Ovary (tissue), 3 donors: Measurements from ENCODE around the gene HACD2.

ENCODE experiments used
- EP300 ChIP-seq: sonication (generic); formaldehyde crosslinking; IDR thresholded peaks from one replicate; pipeline ENCODE4 v1.6.1; 2017; ENCODE audit warnings: antibody characterized with exemption
- POLR2A ChIP-seq: fragments of 450-650 bp; IDR thresholded peaks from one replicate; pipeline ENCODE4 v1.6.1; 2017; ENCODE audit warnings: antibody characterized with exemption, mild to moderate bottlenecking, moderate library complexity
- TF ChIP-seq, protein P1 (sequence below), 3 donors: fragments of 450-650 bp in 2 of 3; fragments of 200-600 bp in 1 of 3; IDR thresholded peaks; one replicate each; pipeline versions ENCODE4 v1.5.1 to v1.8.0; 2016 to 2022; ENCODE audit warnings: antibody characterized with exemption in 3 of 3, mild to moderate bottlenecking in 1 of 3
- donor health status: DM: no; HTN: no; CAD: no.

DNA sequence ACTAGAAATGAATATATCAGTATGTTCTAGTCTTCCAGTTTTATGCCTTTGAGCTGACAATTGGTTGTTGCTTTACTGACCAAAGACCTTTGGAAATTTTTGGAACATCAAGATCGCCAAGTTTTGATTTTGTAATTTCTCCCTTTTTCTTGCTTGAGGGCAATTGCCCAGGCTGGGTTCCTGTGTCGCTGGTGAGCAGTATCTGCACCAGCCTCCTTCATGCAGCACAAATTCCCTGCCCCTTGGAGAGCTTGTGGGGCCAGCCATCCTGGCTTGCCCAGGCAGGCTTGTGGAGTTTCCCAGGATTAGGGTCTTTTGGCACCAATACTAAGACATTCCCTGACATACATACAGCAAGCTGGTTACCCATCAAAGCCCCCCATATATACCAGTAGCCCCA is 37.9 kb upstream of the HACD2 start:
- TF ChIP-seq POLR2A = no peak
- TF ChIP-seq, protein P1, sequence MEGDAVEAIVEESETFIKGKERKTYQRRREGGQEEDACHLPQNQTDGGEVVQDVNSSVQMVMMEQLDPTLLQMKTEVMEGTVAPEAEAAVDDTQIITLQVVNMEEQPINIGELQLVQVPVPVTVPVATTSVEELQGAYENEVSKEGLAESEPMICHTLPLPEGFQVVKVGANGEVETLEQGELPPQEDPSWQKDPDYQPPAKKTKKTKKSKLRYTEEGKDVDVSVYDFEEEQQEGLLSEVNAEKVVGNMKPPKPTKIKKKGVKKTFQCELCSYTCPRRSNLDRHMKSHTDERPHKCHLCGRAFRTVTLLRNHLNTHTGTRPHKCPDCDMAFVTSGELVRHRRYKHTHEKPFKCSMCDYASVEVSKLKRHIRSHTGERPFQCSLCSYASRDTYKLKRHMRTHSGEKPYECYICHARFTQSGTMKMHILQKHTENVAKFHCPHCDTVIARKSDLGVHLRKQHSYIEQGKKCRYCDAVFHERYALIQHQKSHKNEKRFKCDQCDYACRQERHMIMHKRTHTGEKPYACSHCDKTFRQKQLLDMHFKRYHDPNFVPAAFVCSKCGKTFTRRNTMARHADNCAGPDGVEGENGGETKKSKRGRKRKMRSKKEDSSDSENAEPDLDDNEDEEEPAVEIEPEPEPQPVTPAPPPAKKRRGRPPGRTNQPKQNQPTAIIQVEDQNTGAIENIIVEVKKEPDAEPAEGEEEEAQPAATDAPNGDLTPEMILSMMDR (IDR thresholded peaks at IDR 0.05) = no peak
- TF ChIP-seq EP300 = no peak
